ENCODE measurements around the gene AFTPH. TPM values are rescaled to one million over a fixed set of nuclear protein-coding genes. Genes with fewer than 3 reads are reported as not detected.

AFTPH gene
- total RNA-seq, 1 donor from 2014 or later: 58.0 TPM

- TF ChIP-seq, protein P1, sequence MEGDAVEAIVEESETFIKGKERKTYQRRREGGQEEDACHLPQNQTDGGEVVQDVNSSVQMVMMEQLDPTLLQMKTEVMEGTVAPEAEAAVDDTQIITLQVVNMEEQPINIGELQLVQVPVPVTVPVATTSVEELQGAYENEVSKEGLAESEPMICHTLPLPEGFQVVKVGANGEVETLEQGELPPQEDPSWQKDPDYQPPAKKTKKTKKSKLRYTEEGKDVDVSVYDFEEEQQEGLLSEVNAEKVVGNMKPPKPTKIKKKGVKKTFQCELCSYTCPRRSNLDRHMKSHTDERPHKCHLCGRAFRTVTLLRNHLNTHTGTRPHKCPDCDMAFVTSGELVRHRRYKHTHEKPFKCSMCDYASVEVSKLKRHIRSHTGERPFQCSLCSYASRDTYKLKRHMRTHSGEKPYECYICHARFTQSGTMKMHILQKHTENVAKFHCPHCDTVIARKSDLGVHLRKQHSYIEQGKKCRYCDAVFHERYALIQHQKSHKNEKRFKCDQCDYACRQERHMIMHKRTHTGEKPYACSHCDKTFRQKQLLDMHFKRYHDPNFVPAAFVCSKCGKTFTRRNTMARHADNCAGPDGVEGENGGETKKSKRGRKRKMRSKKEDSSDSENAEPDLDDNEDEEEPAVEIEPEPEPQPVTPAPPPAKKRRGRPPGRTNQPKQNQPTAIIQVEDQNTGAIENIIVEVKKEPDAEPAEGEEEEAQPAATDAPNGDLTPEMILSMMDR (IDR thresholded peaks at IDR 0.05): no peak
- H3K4me3 ChIP-seq: no peak overlapping the region
- no peaks in the 10 kb centered on the region for H3K27me3 ChIP-seq
- H3K4me1 ChIP-seq: peaks cover 0 to 2% of the 10 kb centered on the region in 2 donors
- H3K27ac ChIP-seq: no peak overlapping the region
- intact Hi-C loops (cut with DNase I): loop anchor here (10.0 kb wide), 1 partner anchor 431 kb away; no protein-coding TSS in a partner anchor
- DNase-seq (ENCODE audit: low spot score in 2 of 2): no peak
- no peaks in the 10 kb centered on the region for H3K36me3 ChIP-seq
- H3K9me3 ChIP-seq: no peaks in the 10 kb centered on the region
These were observed 38.8 kb upstream of the AFTPH start for GRCh38 chr2:64485331-64485730.

DNA sequence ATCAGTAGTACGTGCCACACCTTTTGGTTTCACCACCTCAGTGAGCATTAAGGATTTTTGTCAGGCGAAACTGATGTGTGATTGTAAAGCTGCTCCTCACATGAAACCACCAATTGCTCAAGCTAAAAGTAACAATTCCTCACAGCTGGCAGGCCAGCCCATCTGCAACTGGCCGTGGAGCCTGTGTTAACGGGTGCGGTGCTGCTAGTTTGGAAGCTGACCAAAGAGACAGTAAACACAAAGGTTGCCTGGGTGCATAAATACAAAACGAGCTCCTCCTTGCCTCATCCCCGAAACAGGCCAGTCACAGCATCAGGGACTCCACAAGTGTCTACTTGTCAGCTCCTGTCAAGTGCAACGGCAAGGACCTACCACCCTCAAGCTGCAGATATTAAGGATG lies 38.2 kb upstream of the AFTPH start:
- intact Hi-C loops (cut with DNase I): loop anchor here (10.0 kb wide), 1 partner anchor 431 kb away; no protein-coding TSS in a partner anchor
- Histone ChIP-seq H3K27me3 (no peaks in the 10 kb centered on the region), H3K27ac (no peak overlapping the region), H3K36me3 (no peaks in the 10 kb centered on the region), H3K4me1 (peaks cover 0 to 2% of the 10 kb centered on the region in 2 donors), H3K9me3 (no peaks in the 10 kb centered on the region), H3K4me3 (no peak overlapping the region)
- no peak for DNase-seq (ENCODE audit: low spot score in 2 of 2)
- TF ChIP-seq, protein P1 (IDR thresholded peaks at IDR 0.05): no peak

DNA sequence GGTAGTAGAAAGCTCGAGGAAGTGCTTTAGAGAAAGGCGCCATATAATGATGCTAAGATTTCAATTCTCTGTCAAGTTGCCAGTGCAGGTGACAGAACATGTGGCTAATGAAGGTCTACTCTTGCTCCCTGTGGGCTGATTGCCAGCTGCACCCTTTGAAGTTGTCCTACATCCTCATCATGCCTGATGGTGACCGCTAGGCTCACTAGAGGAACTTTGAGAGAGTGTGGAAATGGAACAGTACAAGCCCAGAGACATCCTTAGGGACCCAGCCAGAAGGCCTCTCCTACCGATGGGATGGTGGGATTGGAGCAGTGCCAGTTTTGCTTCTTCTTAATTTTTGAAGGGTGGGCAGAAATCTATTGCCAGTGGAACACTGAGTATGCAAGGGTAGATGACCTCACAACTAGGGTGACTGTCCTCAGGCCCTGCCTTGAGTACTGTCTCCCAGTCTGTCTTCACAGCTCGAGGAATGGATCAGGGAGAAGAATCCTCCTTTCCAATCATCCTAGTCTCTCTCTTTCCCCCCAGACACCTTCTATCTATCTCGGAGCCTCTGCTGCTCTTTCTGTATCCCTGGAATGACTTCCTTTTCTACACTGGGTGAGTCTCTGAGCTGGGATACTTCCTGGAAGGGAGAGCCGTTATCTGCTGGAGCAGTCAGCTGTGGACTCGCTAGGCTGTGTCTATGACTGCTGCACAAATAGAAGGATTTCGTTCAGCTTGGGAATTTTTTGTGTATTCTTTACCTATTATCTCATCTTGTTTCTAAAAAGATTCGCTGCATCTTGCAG lies 36.7 kb upstream of the AFTPH start:
- peaks cover 0 to 14% of the 10 kb centered on the region in 2 donors for H3K4me1 ChIP-seq
- TF ChIP-seq, protein P1 (IDR thresholded peaks at IDR 0.05): no peak
- no peaks in the 10 kb centered on the region for H3K27me3 ChIP-seq
- DNase-seq (ENCODE audit: low spot score in 2 of 2): no peak
- H3K9me3 ChIP-seq: no peaks in the 10 kb centered on the region
- intact Hi-C loops (cut with DNase I): loop anchor here (1.0 to 10.0 kb wide), 3 partner anchors 33 to 433 kb away; partner anchors contain the start of gene LGALSL
- no peak overlapping the region for H3K4me3 ChIP-seq
- H3K36me3 ChIP-seq: no peaks in the 10 kb centered on the region
- H3K27ac ChIP-seq: no peak overlapping the region

DNA sequence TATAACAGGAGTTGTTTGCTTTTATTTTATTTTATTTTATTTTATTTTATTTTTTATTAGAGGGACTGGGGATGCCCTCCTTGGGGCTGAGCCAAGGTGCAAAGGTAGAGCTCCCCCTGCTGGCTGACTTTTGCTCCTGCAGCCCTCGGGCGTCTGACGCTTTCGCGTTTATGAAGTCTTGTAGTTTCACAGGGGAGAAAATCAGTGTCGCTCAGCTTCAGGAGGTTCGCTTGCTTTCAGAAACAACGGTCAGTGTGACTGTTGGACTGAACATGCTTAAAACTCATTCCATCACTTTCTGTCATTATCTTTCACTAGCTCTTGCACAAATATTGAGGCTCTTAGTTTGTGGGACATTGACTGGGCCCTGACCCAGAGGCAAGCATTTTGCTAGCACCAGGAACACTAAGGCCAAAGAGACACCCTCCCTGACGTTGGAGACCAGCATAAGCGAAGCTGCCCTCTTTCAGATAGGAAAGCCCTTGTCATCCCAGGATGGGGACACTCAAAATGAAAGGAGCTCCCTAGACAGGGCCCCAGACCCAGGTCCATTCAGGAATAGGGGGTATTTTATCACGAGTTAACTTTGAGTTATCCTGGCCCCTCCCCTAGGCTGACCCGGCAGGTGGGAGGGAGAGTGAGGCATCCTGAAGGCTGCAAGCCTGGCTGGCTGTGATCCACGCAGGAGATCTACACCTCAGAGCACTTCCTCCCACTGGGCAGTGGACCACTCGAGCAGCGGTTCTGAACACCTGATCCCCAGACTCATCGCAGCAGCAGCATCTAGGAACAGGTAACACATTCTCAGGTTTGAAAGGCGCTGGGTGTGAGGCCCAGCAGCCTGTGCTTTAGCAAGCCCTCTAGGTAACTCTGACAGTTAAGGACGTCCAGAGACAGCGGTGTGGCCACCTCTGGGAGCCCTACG lies 35.8 kb upstream of the AFTPH start:
- H3K27ac ChIP-seq: no peak overlapping the region
- H3K4me3 ChIP-seq: no peak overlapping the region
- DNase-seq (ENCODE audit: low spot score in 2 of 2): peak in 1 of 2 donors; percentile 72
- no peaks in the 10 kb centered on the region for H3K36me3 ChIP-seq
- H3K9me3 ChIP-seq: no peaks in the 10 kb centered on the region
- H3K27me3 ChIP-seq: no peaks in the 10 kb centered on the region
- TF ChIP-seq, protein P1 (IDR thresholded peaks at IDR 0.05): peak; percentile 80 to 97 (median 97)
- peaks cover 0 to 17% of the 10 kb centered on the region in 2 donors for H3K4me1 ChIP-seq
- intact Hi-C loops (cut with DNase I): loop anchor here (1.0 to 10.0 kb wide), 3 partner anchors 34 to 434 kb away; partner anchors contain the start of gene LGALSL

DNA sequence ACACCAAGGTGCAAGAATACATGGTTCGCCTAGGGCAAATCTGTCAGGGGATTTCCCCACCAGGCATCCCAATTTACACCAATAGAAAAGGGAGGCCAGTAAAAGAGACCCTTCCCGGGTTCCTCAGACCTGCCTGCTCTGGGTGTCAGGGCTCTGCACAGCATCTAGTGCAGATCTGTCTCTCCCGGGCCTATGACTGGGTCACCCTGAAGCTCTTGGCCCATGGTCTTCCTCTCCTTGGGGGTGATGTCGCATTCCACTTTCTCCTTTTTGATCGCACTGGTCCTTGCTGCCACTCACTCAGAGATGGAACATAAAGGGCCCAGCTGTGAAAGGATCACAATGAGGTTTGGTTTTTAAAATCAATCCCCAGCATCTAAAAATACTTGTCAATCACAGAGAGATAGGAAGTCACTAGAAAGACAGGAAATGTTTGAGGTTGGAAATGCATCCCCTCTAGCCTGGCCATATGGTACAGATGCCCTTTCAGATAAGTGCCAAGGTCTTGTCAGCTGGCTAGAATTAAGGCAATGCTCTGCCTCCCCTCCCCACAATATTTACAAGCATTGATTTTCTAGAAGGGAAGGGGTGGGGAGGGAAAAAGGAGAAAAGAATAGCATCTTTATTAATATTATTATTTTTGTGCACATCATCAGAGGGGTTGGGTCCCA lies 34.9 kb upstream of the AFTPH start:
- intact Hi-C loops (cut with DNase I): loop anchor here (10.0 kb wide), 1 partner anchor 434 kb away; no protein-coding TSS in a partner anchor
- H3K9me3 ChIP-seq: no peaks in the 10 kb centered on the region

More for the DNA sequence above, 34.9 kb upstream of the AFTPH start:
- peaks cover 0 to 17% of the 10 kb centered on the region in 2 donors for H3K4me1 ChIP-seq
- DNase-seq (ENCODE audit: low spot score in 2 of 2): no peak
- no peak overlapping the region for H3K4me3 ChIP-seq
- no peak overlapping the region for H3K27ac ChIP-seq
- H3K36me3 ChIP-seq: no peaks in the 10 kb centered on the region
- TF ChIP-seq, protein P1 (IDR thresholded peaks at IDR 0.05): no peak
- H3K27me3 ChIP-seq: no peaks in the 10 kb centered on the region
